ENCODE measurements around the gene ITPRID1.

DNA sequence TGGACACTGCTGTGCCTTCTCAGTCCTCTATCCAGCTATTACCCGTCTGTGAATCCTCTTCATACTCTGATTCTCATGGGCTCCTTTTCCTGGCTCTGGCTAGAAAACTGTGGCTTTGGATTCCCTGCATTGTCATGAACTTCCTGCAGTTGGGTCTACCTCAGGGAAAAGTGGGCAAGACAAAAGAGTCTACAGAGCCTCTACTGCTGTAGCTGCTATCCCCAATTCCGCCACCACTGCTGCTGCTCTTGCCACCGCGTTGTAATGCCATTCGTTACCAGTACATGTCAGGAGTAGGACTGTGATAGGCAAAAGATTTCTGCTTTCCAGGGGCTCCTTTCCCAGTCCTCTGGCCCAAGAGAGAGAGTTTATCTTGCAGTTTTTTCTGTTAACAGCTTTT, 149.2 kb downstream of the ITPRID1 start:
- TF ChIP-seq, protein P1, sequence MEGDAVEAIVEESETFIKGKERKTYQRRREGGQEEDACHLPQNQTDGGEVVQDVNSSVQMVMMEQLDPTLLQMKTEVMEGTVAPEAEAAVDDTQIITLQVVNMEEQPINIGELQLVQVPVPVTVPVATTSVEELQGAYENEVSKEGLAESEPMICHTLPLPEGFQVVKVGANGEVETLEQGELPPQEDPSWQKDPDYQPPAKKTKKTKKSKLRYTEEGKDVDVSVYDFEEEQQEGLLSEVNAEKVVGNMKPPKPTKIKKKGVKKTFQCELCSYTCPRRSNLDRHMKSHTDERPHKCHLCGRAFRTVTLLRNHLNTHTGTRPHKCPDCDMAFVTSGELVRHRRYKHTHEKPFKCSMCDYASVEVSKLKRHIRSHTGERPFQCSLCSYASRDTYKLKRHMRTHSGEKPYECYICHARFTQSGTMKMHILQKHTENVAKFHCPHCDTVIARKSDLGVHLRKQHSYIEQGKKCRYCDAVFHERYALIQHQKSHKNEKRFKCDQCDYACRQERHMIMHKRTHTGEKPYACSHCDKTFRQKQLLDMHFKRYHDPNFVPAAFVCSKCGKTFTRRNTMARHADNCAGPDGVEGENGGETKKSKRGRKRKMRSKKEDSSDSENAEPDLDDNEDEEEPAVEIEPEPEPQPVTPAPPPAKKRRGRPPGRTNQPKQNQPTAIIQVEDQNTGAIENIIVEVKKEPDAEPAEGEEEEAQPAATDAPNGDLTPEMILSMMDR (IDR thresholded peaks at IDR 0.05), result no peak
- TF ChIP-seq POLR2AphosphoS5 (IDR thresholded peaks at IDR 0.05) (no peak), POLR2A (IDR thresholded peaks at IDR 0.05) (no peak), EP300 (IDR thresholded peaks at IDR 0.05; ENCODE audit: low read depth) (no peak)
